Measurements from ENCODE around the gene ZFP36L2. TPM values are rescaled to one million over a fixed set of nuclear protein-coding genes. Genes with fewer than 3 reads are reported as not detected.

Gene ZFP36L2
- total RNA-seq, 1 donor from 2014 or later = 98.3 TPM

GRCh38 chr2:43209204-43209717 is 17.1 kb downstream of the ZFP36L2 start:
- Mint-ChIP-seq H3K27me3 (ENCODE audit: low read depth) (no peaks in the 10 kb centered on the region), H3K36me3 (no peaks in the 10 kb centered on the region), H3K9me3 (no peaks in the 10 kb centered on the region), H3K4me3 (no peak overlapping the region), H3K27ac (no peak overlapping the region), H3K4me1 (peaks cover 10% of the 10 kb centered on the region)
- no peak for TF ChIP-seq CTCF (IDR thresholded peaks at IDR 0.05; ENCODE audit: unreplicated experiment)
- no peak for DNase-seq (ENCODE audit: low spot score in 2 of 2, unreplicated experiment in 2 of 2)

GRCh38 chr2:43207553-43208300 is 18.7 kb downstream of the ZFP36L2 start:
- no peak for TF ChIP-seq CTCF (IDR thresholded peaks at IDR 0.05; ENCODE audit: unreplicated experiment)
- Mint-ChIP-seq H3K4me1 (peaks cover 12% of the 10 kb centered on the region), H3K9me3 (no peaks in the 10 kb centered on the region), H3K36me3 (no peaks in the 10 kb centered on the region), H3K27me3 (ENCODE audit: low read depth) (no peaks in the 10 kb centered on the region), H3K27ac (no peak overlapping the region), H3K4me3 (no peak overlapping the region)
- no peak for DNase-seq (ENCODE audit: low spot score in 2 of 2, unreplicated experiment in 2 of 2)

- Mint-ChIP-seq H3K4me1 (peaks cover 12% of the 10 kb centered on the region), H3K4me3 (no peak overlapping the region), H3K27ac (no peak overlapping the region), H3K27me3 (ENCODE audit: low read depth) (no peaks in the 10 kb centered on the region), H3K9me3 (no peaks in the 10 kb centered on the region), H3K36me3 (no peaks in the 10 kb centered on the region)
- TF ChIP-seq CTCF (IDR thresholded peaks at IDR 0.05; ENCODE audit: unreplicated experiment) = no peak
- no peak for DNase-seq (ENCODE audit: low spot score in 2 of 2, unreplicated experiment in 2 of 2)
Measured at GRCh38 chr2:43206602-43207001, 19.8 kb downstream of the ZFP36L2 start.

GRCh38 chr2:43203373-43203772 is 23.0 kb downstream of the ZFP36L2 start:
- H3K9me3 Mint-ChIP-seq = no peaks in the 10 kb centered on the region
- DNase-seq (ENCODE audit: low spot score in 2 of 2, unreplicated experiment in 2 of 2) = no peak
- H3K4me3 Mint-ChIP-seq = no peak overlapping the region
- no peaks in the 10 kb centered on the region for H3K27me3 Mint-ChIP-seq (ENCODE audit: low read depth)
- no peak overlapping the region for H3K27ac Mint-ChIP-seq
- H3K4me1 Mint-ChIP-seq = peaks cover 5% of the 10 kb centered on the region
- no peaks in the 10 kb centered on the region for H3K36me3 Mint-ChIP-seq
- TF ChIP-seq CTCF (IDR thresholded peaks at IDR 0.05; ENCODE audit: unreplicated experiment) = no peak

- Mint-ChIP-seq H3K27me3 (ENCODE audit: low read depth) (no peaks in the 10 kb centered on the region), H3K4me1 (peaks cover 8% of the 10 kb centered on the region), H3K36me3 (no peaks in the 10 kb centered on the region), H3K9me3 (no peaks in the 10 kb centered on the region), H3K4me3 (no peak overlapping the region), H3K27ac (no peak overlapping the region)
- no peak for TF ChIP-seq CTCF (IDR thresholded peaks at IDR 0.05; ENCODE audit: unreplicated experiment)
- DNase-seq (ENCODE audit: low spot score in 2 of 2, unreplicated experiment in 2 of 2) = no peak
Measured at GRCh38 chr2:43202289-43202688, 24.1 kb downstream of the ZFP36L2 start.

Measured in mesothelial cell of epicardium (in vitro differentiated cells).